Right lobe of liver (tissue), 6 donors: Measurements from ENCODE around the gene CYP3A4. TPM values are rescaled to one million over a fixed set of nuclear protein-coding genes. Genes with fewer than 3 reads are reported as not detected.
A peak's percentile ranks its signal among the peaks of the same experiment; 100 is the strongest.

Source experiments
- ATAC-seq, 4 donors: fragments of 200-7000 bp; cut with Tn5 transposase; one replicate each; pipeline ENCODE4 v1.9.1; 2020; ENCODE audit warnings: mild to moderate bottlenecking in 4 of 4, moderate library complexity in 4 of 4
- DNase-seq, 3 donors: peaks; one replicate each; pipeline ENCODE4 v3.0.0-alpha.2; 2020
- H3K27ac ChIP-seq, 3 donors: fragments of 200-600 bp; one replicate each; pipeline ENCODE4 v1.8.0; 2022
- H3K27me3 ChIP-seq, 2 donors: fragments of 200-600 bp; one replicate each; pipeline ENCODE4 v1.8.0; 2022
- H3K36me3 ChIP-seq, 4 donors: fragments of 200-600 bp; sonication (generic) in 1 of 4; one replicate each; pipeline versions ENCODE4 v1.5.1 to v1.8.0; 2017 to 2022; ENCODE audit warnings: control low read depth in 1 of 4
- H3K4me1 ChIP-seq, 4 donors: fragments of 200-600 bp; sonication (generic) in 1 of 4; one replicate each; pipeline versions ENCODE4 v1.5.1 to v1.8.0; 2017 to 2022; ENCODE audit warnings: control low read depth in 1 of 4
- H3K4me3 ChIP-seq, 3 donors: fragments of 200-600 bp; one replicate each; pipeline ENCODE4 v1.8.0; 2022
- H3K9me3 ChIP-seq, 4 donors: fragments of 200-600 bp; sonication (generic) in 1 of 4; one replicate each; pipeline versions ENCODE4 v1.5.1 to v1.8.0; 2017 to 2022; ENCODE audit warnings: control low read depth in 1 of 4
- CTCF ChIP-seq, 4 donors: fragments of 200-600 bp in 3 of 4; fragments of 450-650 bp in 1 of 4; IDR thresholded peaks; one replicate each; pipeline versions ENCODE4 v1.5.1 to v1.8.0; 2016 to 2022; ENCODE audit warnings: antibody characterized with exemption in 4 of 4, mild to moderate bottlenecking in 2 of 4
- POLR2A ChIP-seq: fragments of 450-650 bp; IDR thresholded peaks from one replicate; pipeline ENCODE4 v1.6.1; 2017; ENCODE audit warnings: antibody characterized with exemption, mild to moderate bottlenecking
- WGBS: methylation state at CpG from one replicate; pipeline ENCODE4 v1.1.6; 2018; ENCODE audit warnings: low coverage, low lambda C conversion rate; ENCODE audit not compliant: insufficient coverage; ENCODE audit errors: missing lambda C conversion rate; 5-methylcytosine and 5-hydroxymethylcytosine counted together
- intact Hi-C, 2 donors: fragments of 100-400 bp; cut with DNase I; formaldehyde crosslinking; loops; one replicate each; pipeline versions ENCODE4 v1.11.2 to v1.14.1; 2022
- total RNA-seq, 6 experiments: library from RNA; depleted of rRNA in 2 of 6; stranded (reverse); fragments of >200 nt in 2 of 6; fragmentation: NEBNext Ultra II Directional in 3 of 6; extraction: Animal tissue kit (Norgen Biotek cat#: 25700) in 3 of 6; gene quantifications; one replicate each; pipeline versions ENCODE4 v1.1.0 to v1.2.4, GENCODE V29; 2016 to 2023
- donor health status: DM: no; HTN: yes; CAD: no.
- donor health status: DM: no; HTN: no; CAD: no.
- donor health status: DM: no; HTN: no; CAD: no.
- donor health status: DM: no; HTN: yes; CAD: no.
- donor health status: DM: no; HTN: yes; CAD: no.

CYP3A4 gene
- total RNA-seq, 6 experiments from 2014 or later, result 443 to 12,747 (median 1,120) TPM

- 76% methylated on average over 2 of the region's 2 CpGs for WGBS
- intact Hi-C loops, result no loop called here
- Histone ChIP-seq H3K36me3 (peaks cover 0 to 100% (median 20%) of the 10 kb centered on the region in 4 donors), H3K27ac (peak overlapping the region in 1 of 3 donors; percentile 17), H3K9me3 (no peaks in the 10 kb centered on the region), H3K4me3 (no peak overlapping the region), H3K4me1 (peaks cover 0 to 18% (median 0%) of the 10 kb centered on the region in 4 donors), H3K27me3 (no peaks in the 10 kb centered on the region)
- TF ChIP-seq POLR2A (no peak), CTCF (IDR thresholded peaks at IDR 0.05) (no peak)
- DNase-seq, result no peak
- ATAC-seq, result peak in 1 of 4 donors; percentile 15
Observed at GRCh38 chr7:99768471-99768870, 15.5 kb downstream of the CYP3A4 start.

- Histone ChIP-seq H3K36me3 (peaks cover 0 to 100% (median 18%) of the 10 kb centered on the region in 4 donors), H3K27ac (peak overlapping the region in 1 of 3 donors; percentile 41), H3K4me3 (no peak overlapping the region), H3K27me3 (no peaks in the 10 kb centered on the region), H3K4me1 (peaks cover 0 to 18% (median 0%) of the 10 kb centered on the region in 4 donors), H3K9me3 (no peaks in the 10 kb centered on the region)
- TF ChIP-seq CTCF (IDR thresholded peaks at IDR 0.05) (no peak), POLR2A (no peak)
- intact Hi-C loops, result no loop called here
- ATAC-seq (no peak), DNase-seq (no peak)
- WGBS, result 42% methylated on average over 1 of the region's 1 CpG
Observed at GRCh38 chr7:99767662-99768061, 16.3 kb downstream of the CYP3A4 start.

GRCh38 chr7:99766484-99767099, 17.4 kb downstream of the CYP3A4 start:
- Histone ChIP-seq H3K27me3 (no peaks in the 10 kb centered on the region), H3K27ac (peak overlapping the region in 1 of 3 donors; percentile 41), H3K4me3 (no peak overlapping the region), H3K36me3 (peaks cover 0 to 100% (median 16%) of the 10 kb centered on the region in 4 donors), H3K4me1 (peaks cover 0 to 18% (median 0%) of the 10 kb centered on the region in 4 donors), H3K9me3 (no peaks in the 10 kb centered on the region)
- ATAC-seq (no peak), DNase-seq (no peak)
- TF ChIP-seq CTCF (IDR thresholded peaks at IDR 0.05), result no peak
- TF ChIP-seq POLR2A, result no peak
- WGBS, result 86% methylated on average over 3 of the region's 3 CpGs
- intact Hi-C loops, result no loop called here

- DNase-seq (no peak), ATAC-seq (no peak)
- H3K27me3 ChIP-seq, result no peaks in the 10 kb centered on the region
- no peaks in the 10 kb centered on the region for H3K9me3 ChIP-seq
- peaks cover 0 to 100% (median 18%) of the 10 kb centered on the region in 4 donors for H3K36me3 ChIP-seq
- H3K4me1 ChIP-seq, result peaks cover 0 to 18% (median 0%) of the 10 kb centered on the region in 4 donors
- H3K4me3 ChIP-seq, result no peak overlapping the region
- WGBS, result 84% methylated on average over 3 of the region's 3 CpGs
- intact Hi-C loops, result no loop called here
- TF ChIP-seq CTCF (IDR thresholded peaks at IDR 0.05) (no peak), POLR2A (no peak)
- H3K27ac ChIP-seq, result no peak overlapping the region
Observed at GRCh38 chr7:99764478-99764877, 19.5 kb downstream of the CYP3A4 start.
